CD14-positive monocyte (primary cell): ENCODE measurements around the gene DENND6A. TPM values are rescaled to one million over a fixed set of nuclear protein-coding genes. Genes with fewer than 3 reads are reported as not detected.

Experiments
- DNase-seq, 3 donors: peaks; one replicate each; pipeline ENCODE4 v3.0.0-alpha.2; 2011 to 2022
- H2AFZ ChIP-seq: 2 replicates; pipeline ENCODE4 v1.6.0; 2012; ENCODE audit warnings: mild to moderate bottlenecking, low read depth, low read length, inconsistent platforms; ENCODE audit not compliant: insufficient read depth, poor library complexity, severe bottlenecking
- H3K27ac ChIP-seq, 2 donors: 1 replicate in 1 of 2; 2 replicates in 1 of 2; pipeline ENCODE4 v1.5.1; 2012 to 2013; ENCODE audit warnings: low read length in 2 of 2, control low read depth in 1 of 2, inconsistent platforms in 1 of 2, low read depth in 1 of 2, mild to moderate bottlenecking in 1 of 2
- H3K27me3 ChIP-seq, 2 donors: one replicate each; pipeline versions ENCODE4 v1.6.0 to v1.6.1; 2011 to 2013; ENCODE audit warnings: low read length in 2 of 2; ENCODE audit not compliant: control insufficient read depth in 2 of 2, insufficient read depth in 2 of 2
- H3K36me3 ChIP-seq, 2 donors: replicated peaks in 1 of 2; 1 replicate in 1 of 2; 2 replicates in 1 of 2; pipeline versions ENCODE4 v1.5.1 to v1.6.1; 2012 to 2013; ENCODE audit warnings: low read length in 2 of 2, control low read depth in 1 of 2, inconsistent platforms in 1 of 2, mild to moderate bottlenecking in 1 of 2; ENCODE audit not compliant: insufficient read depth in 2 of 2, control insufficient read depth in 1 of 2
- H3K4me1 ChIP-seq, 2 donors: 1 replicate in 1 of 2; 2 replicates in 1 of 2; pipeline versions ENCODE4 v1.5.1 to v1.6.1; 2012 to 2013; ENCODE audit warnings: low read length in 2 of 2, control low read depth in 1 of 2, inconsistent platforms in 1 of 2, mild to moderate bottlenecking in 1 of 2, moderate library complexity in 1 of 2; ENCODE audit not compliant: insufficient read depth in 2 of 2, control insufficient read depth in 1 of 2
- H3K4me2 ChIP-seq: replicated peaks from 2 replicates; pipeline ENCODE3; 2012; ENCODE audit warnings: low read length, moderate library complexity, mild to moderate bottlenecking; ENCODE audit not compliant: poor library complexity, severe bottlenecking; ENCODE audit errors: extremely low read depth
- H3K4me3 ChIP-seq, 3 experiments: fragments of 200-600 bp in 1 of 3; sonication (generic) in 1 of 3; replicated peaks in 1 of 3; 1 replicate in 2 of 3; 2 replicates in 1 of 3; pipeline ENCODE4 v1.5.1; 2011 to 2013; ENCODE audit warnings: low read length in 3 of 3, mild to moderate bottlenecking in 3 of 3, control low read depth in 2 of 3, low read depth in 2 of 3, inconsistent platforms in 1 of 3, moderate library complexity in 1 of 3
- H3K79me2 ChIP-seq: 2 replicates; pipeline ENCODE4 v1.6.0; 2012; ENCODE audit warnings: mild to moderate bottlenecking, control low read depth, inconsistent platforms, low read length, moderate library complexity; ENCODE audit not compliant: insufficient read depth
- H3K9ac ChIP-seq: 2 replicates; pipeline ENCODE4 v1.6.0; 2017; ENCODE audit warnings: low read length, mild to moderate bottlenecking; ENCODE audit not compliant: insufficient read depth, poor library complexity, severe bottlenecking
- H3K9me3 ChIP-seq, 2 donors: replicated peaks in 1 of 2; 1 replicate in 1 of 2; 2 replicates in 1 of 2; pipeline versions ENCODE4 v1.5.1 to v1.6.1; 2012 to 2013; ENCODE audit warnings: low read length in 2 of 2, control low read depth in 1 of 2; ENCODE audit not compliant: control insufficient read depth in 1 of 2, insufficient read depth in 1 of 2
- H4K20me1 ChIP-seq: 2 replicates; pipeline ENCODE4 v1.6.0; 2012; ENCODE audit warnings: mild to moderate bottlenecking, low read length, control low read depth, moderate library complexity; ENCODE audit not compliant: insufficient read depth
- H3K27ac Mint-ChIP-seq, 7 donors: one replicate each; pipeline ENCODE4 v1.8.0; 2020; ENCODE audit warnings: mild to moderate bottlenecking in 7 of 7, mixed read lengths in 7 of 7, moderate library complexity in 6 of 7, inconsistent platforms in 2 of 7
- H3K27me3 Mint-ChIP-seq, 3 donors: one replicate each; pipeline ENCODE4 v1.8.0; 2021 to 2022; ENCODE audit warnings: low read depth in 3 of 3, mild to moderate bottlenecking in 3 of 3, mixed read lengths in 3 of 3, moderate library complexity in 3 of 3, inconsistent platforms in 1 of 3
- H3K36me3 Mint-ChIP-seq, 2 donors: one replicate each; pipeline ENCODE4 v1.8.0; 2020; ENCODE audit warnings: mixed read lengths in 2 of 2, inconsistent platforms in 1 of 2, mild to moderate bottlenecking in 1 of 2
- H3K4me1 Mint-ChIP-seq: one replicate; pipeline ENCODE4 v1.8.0; 2020; ENCODE audit warnings: mild to moderate bottlenecking, mixed read lengths
- H3K4me3 Mint-ChIP-seq, 2 donors: one replicate each; pipeline ENCODE4 v1.8.0; 2020; ENCODE audit warnings: mild to moderate bottlenecking in 2 of 2, mixed read lengths in 2 of 2, moderate library complexity in 1 of 2
- H3K9me3 Mint-ChIP-seq, 7 donors: one replicate each; pipeline ENCODE4 v1.8.0; 2020 to 2022; ENCODE audit warnings: mixed read lengths in 7 of 7, mild to moderate bottlenecking in 6 of 7, moderate library complexity in 6 of 7, inconsistent platforms in 2 of 7
- WGBS: methylation state at CpG from one replicate; pipeline ENCODE4 v1.1.5; 2013; ENCODE audit warnings: missing lambda C conversion rate; ENCODE audit not compliant: insufficient coverage; 5-methylcytosine and 5-hydroxymethylcytosine counted together
- intact Hi-C, 2 donors: fragments of 100-400 bp; cut with micrococcal nuclease; formaldehyde crosslinking; loops; one replicate each; pipeline versions ENCODE4 v1.15.0 to v1.15.1; 2023
- polyA plus RNA-seq, 3 donors: library from polyadenylated mRNA; depleted of rRNA in 1 of 3; unstranded in 2 of 3; stranded (reverse) in 1 of 3; fragments of 300-500 nt in 2 of 3; fragments of >200 nt in 1 of 3; fragmentation: Illumina TruSeq in 2 of 3; gene quantifications; 1 replicate in 2 of 3; 2 replicates in 1 of 3; pipeline ENCODE4 v1.2.3, GENCODE V29; 2012 to 2021
- TF ChIP-seq, protein P1 (sequence below): fragments of 200-600 bp; IDR thresholded peaks from one replicate; pipeline ENCODE4 v1.8.0; 2022; ENCODE audit warnings: antibody characterized with exemption, mild to moderate bottlenecking

Gene DENND6A
- polyA plus RNA-seq, 3 donors = 10.8 to 20.8 (median 15.4) TPM

DNA sequence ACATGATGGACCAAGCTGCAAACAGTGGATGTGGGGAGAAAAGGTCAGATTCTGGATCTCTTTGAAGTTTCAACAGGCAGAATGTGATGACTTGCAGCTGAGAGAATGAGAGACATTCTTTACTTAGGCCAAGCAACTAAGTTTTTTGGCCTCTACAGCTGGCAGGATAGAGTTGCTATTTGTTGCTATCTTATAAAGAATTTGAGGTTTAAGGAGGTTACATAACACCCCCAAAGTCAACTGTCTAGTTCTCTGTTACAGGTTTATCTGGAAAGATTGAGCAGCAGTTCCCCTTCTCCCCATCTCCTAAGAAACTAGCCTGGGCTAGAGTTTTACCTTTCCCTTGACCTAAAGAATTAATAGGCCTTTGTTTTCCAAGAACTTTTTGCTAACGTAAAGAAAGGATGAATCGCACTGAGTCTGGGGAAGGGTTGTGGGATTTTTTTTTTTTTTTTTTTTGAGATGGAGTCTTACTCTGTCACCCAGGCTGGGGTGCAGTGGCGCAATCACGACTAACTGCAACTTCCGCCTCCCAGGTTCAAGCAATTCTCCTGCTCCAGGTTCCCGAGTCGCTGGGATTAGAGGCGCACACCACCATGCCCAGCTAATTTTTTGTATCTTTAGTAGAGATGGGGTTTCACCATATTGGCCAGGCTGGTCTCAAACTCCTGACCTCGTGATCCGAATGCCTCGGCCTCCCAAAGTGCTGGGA is 36.6 kb upstream of the DENND6A start:
- DNase-seq = peak; percentile 26 to 61 (median 45)
- H3K27ac Mint-ChIP-seq = peak overlapping the region in 5 of 7 donors; percentile 18 to 74 (median 60)
- H3K4me1 Mint-ChIP-seq = peaks cover 56% of the 10 kb centered on the region
- Histone ChIP-seq H3K27ac (peak overlapping the region in 1 of 2 donors; percentile 61), H2AFZ (peak overlapping the region; percentile 58), H3K4me2 (peak overlapping the region; percentile 56), H3K4me3 (peak overlapping the region in 2 of 3 experiments; percentile 10 to 53), H3K36me3 (no peaks in the 10 kb centered on the region), H3K27me3 (no peaks in the 10 kb centered on the region), H3K9ac (no peak overlapping the region), H3K4me1 (peaks cover 44 to 59% of the 10 kb centered on the region in 2 donors), H4K20me1 (no peaks in the 10 kb centered on the region), H3K79me2 (no peaks in the 10 kb centered on the region), H3K9me3 (no peaks in the 10 kb centered on the region)
- peaks cover 0 to 2% (median 0%) of the 10 kb centered on the region in 7 donors for H3K9me3 Mint-ChIP-seq
- intact Hi-C loops = no loop called here
- WGBS = 0% methylated on average over 1 of the region's 11 CpGs
- TF ChIP-seq, protein P1, sequence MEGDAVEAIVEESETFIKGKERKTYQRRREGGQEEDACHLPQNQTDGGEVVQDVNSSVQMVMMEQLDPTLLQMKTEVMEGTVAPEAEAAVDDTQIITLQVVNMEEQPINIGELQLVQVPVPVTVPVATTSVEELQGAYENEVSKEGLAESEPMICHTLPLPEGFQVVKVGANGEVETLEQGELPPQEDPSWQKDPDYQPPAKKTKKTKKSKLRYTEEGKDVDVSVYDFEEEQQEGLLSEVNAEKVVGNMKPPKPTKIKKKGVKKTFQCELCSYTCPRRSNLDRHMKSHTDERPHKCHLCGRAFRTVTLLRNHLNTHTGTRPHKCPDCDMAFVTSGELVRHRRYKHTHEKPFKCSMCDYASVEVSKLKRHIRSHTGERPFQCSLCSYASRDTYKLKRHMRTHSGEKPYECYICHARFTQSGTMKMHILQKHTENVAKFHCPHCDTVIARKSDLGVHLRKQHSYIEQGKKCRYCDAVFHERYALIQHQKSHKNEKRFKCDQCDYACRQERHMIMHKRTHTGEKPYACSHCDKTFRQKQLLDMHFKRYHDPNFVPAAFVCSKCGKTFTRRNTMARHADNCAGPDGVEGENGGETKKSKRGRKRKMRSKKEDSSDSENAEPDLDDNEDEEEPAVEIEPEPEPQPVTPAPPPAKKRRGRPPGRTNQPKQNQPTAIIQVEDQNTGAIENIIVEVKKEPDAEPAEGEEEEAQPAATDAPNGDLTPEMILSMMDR = no peak
- no peaks in the 10 kb centered on the region for H3K36me3 Mint-ChIP-seq
- peaks cover 0 to 5% (median 0%) of the 10 kb centered on the region in 3 donors for H3K27me3 Mint-ChIP-seq
- peak overlapping the region; percentile 21 to 43 for H3K4me3 Mint-ChIP-seq

DNA sequence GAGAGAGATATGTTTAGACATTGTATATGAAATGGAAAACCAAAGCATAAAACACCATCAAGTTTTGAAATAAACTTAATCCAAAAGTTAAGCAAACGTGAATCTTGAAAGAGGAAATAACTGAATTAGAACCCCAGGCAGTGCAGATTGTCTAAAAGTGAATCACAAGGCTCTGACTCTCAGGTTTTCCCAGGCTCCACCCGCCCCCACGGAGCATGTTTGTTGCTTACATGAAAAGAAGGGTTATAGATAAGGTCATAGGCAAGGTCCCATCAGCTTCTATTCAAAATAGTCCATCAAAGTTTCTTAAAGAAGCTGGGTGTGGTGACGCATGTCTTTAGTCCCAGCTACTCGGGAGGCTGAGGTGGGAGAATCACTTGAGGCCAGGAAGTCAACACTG is 34.2 kb upstream of the DENND6A start:
- no peaks in the 10 kb centered on the region for H3K27me3 ChIP-seq
- Mint-ChIP-seq H3K9me3 (peaks cover 0 to 2% (median 0%) of the 10 kb centered on the region in 7 donors), H3K27ac (peak overlapping the region in 5 of 7 donors; percentile 33 to 67 (median 54)), H3K36me3 (no peaks in the 10 kb centered on the region), H3K4me3 (no peak overlapping the region), H3K27me3 (peaks cover 0 to 10% (median 0%) of the 10 kb centered on the region in 3 donors), H3K4me1 (peaks cover 47% of the 10 kb centered on the region)
- no peaks in the 10 kb centered on the region for H3K36me3 ChIP-seq
- no peak overlapping the region for H3K4me2 ChIP-seq
- H3K9me3 ChIP-seq = no peaks in the 10 kb centered on the region
- H2AFZ ChIP-seq = peak overlapping the region; percentile 46
- TF ChIP-seq, protein P1 = no peak
- peaks cover 43 to 53% of the 10 kb centered on the region in 2 donors for H3K4me1 ChIP-seq
- WGBS = no CpG with 5 or more reads among the region's 5 CpGs
- H3K9ac ChIP-seq = no peak overlapping the region
- H3K27ac ChIP-seq = peak overlapping the region in 1 of 2 donors; percentile 40
- no peaks in the 10 kb centered on the region for H3K79me2 ChIP-seq
- no peak overlapping the region for H3K4me3 ChIP-seq
- intact Hi-C loops = no loop called here
- DNase-seq = peak; percentile 34 to 60 (median 39)
- H4K20me1 ChIP-seq = no peaks in the 10 kb centered on the region
